IPS-18a (cell line): ENCODE measurements around the gene CFAP161.
"Not testable (repeated sequence)": the region's sequence is repeated elsewhere in the genome, so short reads cannot be mapped to it uniquely, and the experiment has no call there.

Experiments
- H3K27ac ChIP-seq: one replicate; pipeline ENCODE4 v1.5.1; 2013; ENCODE audit warnings: low read length
- H3K27me3 ChIP-seq: one replicate; pipeline ENCODE4 v1.6.1; 2013; ENCODE audit warnings: mild to moderate bottlenecking, low read length; ENCODE audit not compliant: control insufficient read depth, insufficient read depth
- H3K36me3 ChIP-seq: one replicate; pipeline ENCODE4 v1.6.1; 2013; ENCODE audit warnings: low read depth, low read length; ENCODE audit not compliant: control insufficient read depth
- H3K4me1 ChIP-seq: one replicate; pipeline ENCODE4 v1.6.1; 2013; ENCODE audit warnings: low read depth, low read length; ENCODE audit not compliant: control insufficient read depth
- H3K4me3 ChIP-seq: one replicate; pipeline ENCODE4 v1.5.1; 2013; ENCODE audit warnings: low read length
- H3K9ac ChIP-seq: one replicate; pipeline ENCODE4 v1.6.1; 2013; ENCODE audit warnings: mild to moderate bottlenecking, low read length, moderate library complexity
- H3K9me3 ChIP-seq: one replicate; pipeline ENCODE4 v1.6.1; 2013; ENCODE audit warnings: low read depth, low read length; ENCODE audit not compliant: control insufficient read depth

CFAP161 gene

GRCh38 chr15:81146006-81146405, 11.9 kb downstream of the CFAP161 start:
- no peak overlapping the region for H3K27ac ChIP-seq
- H3K9ac ChIP-seq, result no peak overlapping the region
- no peaks in the 10 kb centered on the region for H3K4me1 ChIP-seq
- no peaks in the 10 kb centered on the region for H3K9me3 ChIP-seq
- H3K27me3 ChIP-seq, result no peaks in the 10 kb centered on the region
- no peak overlapping the region for H3K4me3 ChIP-seq
- no peaks in the 10 kb centered on the region for H3K36me3 ChIP-seq

- H3K4me1 ChIP-seq, result no peaks in the 10 kb centered on the region
- H3K9me3 ChIP-seq, result no peaks in the 10 kb centered on the region
- H3K27me3 ChIP-seq, result no peaks in the 10 kb centered on the region
- no peak overlapping the region for H3K4me3 ChIP-seq
- no peaks in the 10 kb centered on the region for H3K36me3 ChIP-seq
- H3K9ac ChIP-seq, result no peak overlapping the region
- H3K27ac ChIP-seq, result no peak overlapping the region
Measured at GRCh38 chr15:81146466-81146865, 12.4 kb downstream of the CFAP161 start.

- no peak overlapping the region for H3K27ac ChIP-seq
- no peaks in the 10 kb centered on the region for H3K27me3 ChIP-seq
- H3K9ac ChIP-seq, result no peak overlapping the region
- no peaks in the 10 kb centered on the region for H3K36me3 ChIP-seq
- no peaks in the 10 kb centered on the region for H3K9me3 ChIP-seq
- no peak overlapping the region for H3K4me3 ChIP-seq
- H3K4me1 ChIP-seq, result no peaks in the 10 kb centered on the region
Measured at GRCh38 chr15:81151389-81151788, 17.3 kb downstream of the CFAP161 start.

GRCh38 chr15:81152339-81152738, 18.3 kb downstream of the CFAP161 start:
- no peak overlapping the region for H3K27ac ChIP-seq
- no peaks in the 10 kb centered on the region for H3K9me3 ChIP-seq
- H3K4me3 ChIP-seq, result no peak overlapping the region
- H3K36me3 ChIP-seq, result no peaks in the 10 kb centered on the region
- H3K4me1 ChIP-seq, result no peaks in the 10 kb centered on the region
- H3K9ac ChIP-seq, result no peak overlapping the region
- no peaks in the 10 kb centered on the region for H3K27me3 ChIP-seq

- Histone ChIP-seq H3K27me3 (no peaks in the 10 kb centered on the region), H3K36me3 (no peaks in the 10 kb centered on the region), H3K27ac (no peak overlapping the region), H3K9ac (no peak overlapping the region), H3K4me1 (no peaks in the 10 kb centered on the region), H3K4me3 (no peak overlapping the region), H3K9me3 (no peaks in the 10 kb centered on the region)
Measured at GRCh38 chr15:81152799-81153198, 18.7 kb downstream of the CFAP161 start.

- no peaks in the 10 kb centered on the region for H3K36me3 ChIP-seq
Measured at GRCh38 chr15:81155375-81156218, 21.5 kb downstream of the CFAP161 start.

GRCh38 chr15:81156324-81156723, 22.3 kb downstream of the CFAP161 start:
- Histone ChIP-seq H3K27me3 (no peaks in the 10 kb centered on the region), H3K27ac (no peak overlapping the region), H3K9me3 (no peaks in the 10 kb centered on the region)

More at GRCh38 chr15:81155375-81156218, 21.5 kb downstream of the CFAP161 start:
- no peaks in the 10 kb centered on the region for H3K27me3 ChIP-seq
- H3K4me3 ChIP-seq, result no peak overlapping the region
- no peak overlapping the region for H3K9ac ChIP-seq
- no peak overlapping the region for H3K27ac ChIP-seq
- no peaks in the 10 kb centered on the region for H3K4me1 ChIP-seq
- no peaks in the 10 kb centered on the region for H3K9me3 ChIP-seq

GRCh38 chr15:81157195-81157938, 23.3 kb downstream of the CFAP161 start:
- Histone ChIP-seq H3K27me3 (no peaks in the 10 kb centered on the region), H3K9me3 (no peaks in the 10 kb centered on the region), H3K4me3 (no peak overlapping the region), H3K36me3 (no peaks in the 10 kb centered on the region), H3K9ac (no peak overlapping the region), H3K4me1 (no peaks in the 10 kb centered on the region), H3K27ac (no peak overlapping the region)

More at GRCh38 chr15:81156324-81156723, 22.3 kb downstream of the CFAP161 start:
- no peak overlapping the region for H3K9ac ChIP-seq
- no peaks in the 10 kb centered on the region for H3K4me1 ChIP-seq
- H3K4me3 ChIP-seq, result no peak overlapping the region
- H3K36me3 ChIP-seq, result no peaks in the 10 kb centered on the region

- no peak overlapping the region for H3K4me3 ChIP-seq
- no peak overlapping the region for H3K27ac ChIP-seq
Measured at GRCh38 chr15:81157939-81158223, 23.8 kb downstream of the CFAP161 start.

GRCh38 chr15:81158561-81158960, 24.5 kb downstream of the CFAP161 start:
- not testable (repeated sequence) for H3K4me3 ChIP-seq, H3K9me3 ChIP-seq, H3K4me1 ChIP-seq, H3K9ac ChIP-seq, H3K36me3 ChIP-seq, H3K27me3 ChIP-seq, H3K27ac ChIP-seq

More at GRCh38 chr15:81157939-81158223, 23.8 kb downstream of the CFAP161 start:
- H3K36me3 ChIP-seq, result no peaks in the 10 kb centered on the region
- H3K4me1 ChIP-seq, result no peaks in the 10 kb centered on the region
- H3K9me3 ChIP-seq, result no peaks in the 10 kb centered on the region
- H3K9ac ChIP-seq, result no peak overlapping the region
- H3K27me3 ChIP-seq, result no peaks in the 10 kb centered on the region

- Histone ChIP-seq H3K27ac (no peak overlapping the region), H3K9ac (no peak overlapping the region), H3K4me1 (no peaks in the 10 kb centered on the region), H3K9me3 (no peaks in the 10 kb centered on the region), H3K4me3 (no peak overlapping the region), H3K27me3 (no peaks in the 10 kb centered on the region), H3K36me3 (no peaks in the 10 kb centered on the region)
Measured at GRCh38 chr15:81160312-81161159, 26.5 kb downstream of the CFAP161 start.
